ENCODE measurements around the gene ELP4.

Gene ELP4

GRCh38 chr11:31780078-31780477, 270.5 kb downstream of the ELP4 start:
- DNase-seq (ENCODE audit: low spot score), result no peak

- no peak for DNase-seq (ENCODE audit: low spot score)
These were observed 271.0 kb downstream of the ELP4 start for GRCh38 chr11:31780480-31780971.

- DNase-seq (ENCODE audit: low spot score), result no peak
These were observed 272.7 kb downstream of the ELP4 start for GRCh38 chr11:31782257-31782656.

- DNase-seq (ENCODE audit: low spot score), result no peak
These were observed 273.7 kb downstream of the ELP4 start for GRCh38 chr11:31783252-31783651.

GRCh38 chr11:31784611-31785010, 275.0 kb downstream of the ELP4 start:
- no peak for DNase-seq (ENCODE audit: low spot score)

GRCh38 chr11:31786996-31787685, 277.6 kb downstream of the ELP4 start:
- no peak for DNase-seq (ENCODE audit: low spot score)

- no peak for DNase-seq (ENCODE audit: low spot score)
These were observed 278.5 kb downstream of the ELP4 start for GRCh38 chr11:31788085-31788484.

- no peak for DNase-seq (ENCODE audit: low spot score)
These were observed 281.1 kb downstream of the ELP4 start for GRCh38 chr11:31790649-31791048.

GRCh38 chr11:31792036-31792435, 282.5 kb downstream of the ELP4 start:
- no peak for DNase-seq (ENCODE audit: low spot score)

- no peak for DNase-seq (ENCODE audit: low spot score)
These were observed 282.9 kb downstream of the ELP4 start for GRCh38 chr11:31792456-31792855.

GRCh38 chr11:31793264-31793663, 283.7 kb downstream of the ELP4 start:
- no peak for DNase-seq (ENCODE audit: low spot score)

- no peak for DNase-seq (ENCODE audit: low spot score)
These were observed 285.0 kb downstream of the ELP4 start for GRCh38 chr11:31794548-31794947.

- no peak for DNase-seq (ENCODE audit: low spot score)
These were observed 286.3 kb downstream of the ELP4 start for GRCh38 chr11:31795706-31796498.

- DNase-seq (ENCODE audit: low spot score), result no peak
These were observed 287.1 kb downstream of the ELP4 start for GRCh38 chr11:31796499-31797189.

- DNase-seq (ENCODE audit: low spot score), result no peak
These were observed 287.9 kb downstream of the ELP4 start for GRCh38 chr11:31797190-31798056.

GRCh38 chr11:31798057-31798553, 288.5 kb downstream of the ELP4 start:
- no peak for DNase-seq (ENCODE audit: low spot score)

- no peak for DNase-seq (ENCODE audit: low spot score)
These were observed 289.2 kb downstream of the ELP4 start for GRCh38 chr11:31798554-31799434.

GRCh38 chr11:31799435-31800397, 290.1 kb downstream of the ELP4 start:
- DNase-seq (ENCODE audit: low spot score), result no peak

All from CD4-positive, alpha-beta T cell treated with Interleukin-2 at 100 ng/mL for 4 hours (primary cell).